Measurements from ENCODE around the gene ABCC1.

ABCC1 gene

DNA sequence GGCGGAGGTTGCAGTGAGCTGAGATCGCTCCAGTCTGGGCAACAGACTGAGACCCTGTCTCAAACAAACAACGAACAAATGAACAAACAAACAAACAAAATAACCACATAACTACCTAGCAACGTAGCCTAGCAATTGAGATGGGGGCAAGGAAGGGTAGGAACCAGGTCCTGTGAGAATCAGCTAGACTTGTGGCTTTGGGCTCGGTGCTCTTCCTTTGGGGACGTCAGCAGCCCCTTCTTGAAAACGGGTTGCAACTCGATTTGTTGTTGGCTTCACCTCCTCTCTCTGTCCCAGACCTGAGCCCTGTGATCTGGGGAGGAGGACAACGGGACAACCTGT lies 72.2 kb downstream of the ABCC1 start:
- no peak for DNase-seq (ENCODE audit: low read depth in 2 of 2)

DNA sequence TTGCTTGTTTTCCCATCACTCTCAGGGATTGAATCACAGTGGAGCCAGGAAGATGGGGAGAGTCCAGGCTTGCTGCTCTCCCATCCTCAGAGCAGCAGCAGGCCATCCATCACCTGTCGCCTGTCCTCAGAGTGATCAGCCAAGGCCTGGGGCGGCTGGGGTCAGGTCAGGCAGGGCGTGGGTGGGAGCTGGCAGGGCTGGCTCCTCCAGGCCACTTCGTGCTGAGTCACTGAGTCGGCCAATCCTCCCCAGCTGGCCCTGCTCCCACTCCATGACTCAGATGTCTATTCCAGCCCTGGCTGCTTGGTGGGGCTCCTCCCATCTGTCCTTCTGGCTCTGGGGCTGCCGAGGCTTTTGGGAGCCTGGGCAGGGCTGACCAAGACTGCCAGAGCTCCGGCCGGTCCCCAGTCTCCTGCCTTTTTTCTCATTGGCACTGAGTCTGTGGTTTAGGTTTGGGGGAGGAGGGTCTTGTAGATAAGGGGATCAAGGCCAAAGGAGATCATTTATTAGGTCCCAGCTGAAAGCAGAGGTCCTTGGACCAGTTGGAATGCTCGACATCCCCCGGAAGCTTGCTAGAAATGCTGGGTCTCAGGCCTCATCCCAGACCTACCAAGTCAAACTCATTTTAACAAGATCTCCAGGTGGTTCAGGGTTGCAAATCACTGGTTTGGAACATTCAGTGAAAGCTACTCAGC lies 72.7 kb downstream of the ABCC1 start:
- DNase-seq (ENCODE audit: low read depth in 2 of 2), result peak; percentile 69 to 77

DNA sequence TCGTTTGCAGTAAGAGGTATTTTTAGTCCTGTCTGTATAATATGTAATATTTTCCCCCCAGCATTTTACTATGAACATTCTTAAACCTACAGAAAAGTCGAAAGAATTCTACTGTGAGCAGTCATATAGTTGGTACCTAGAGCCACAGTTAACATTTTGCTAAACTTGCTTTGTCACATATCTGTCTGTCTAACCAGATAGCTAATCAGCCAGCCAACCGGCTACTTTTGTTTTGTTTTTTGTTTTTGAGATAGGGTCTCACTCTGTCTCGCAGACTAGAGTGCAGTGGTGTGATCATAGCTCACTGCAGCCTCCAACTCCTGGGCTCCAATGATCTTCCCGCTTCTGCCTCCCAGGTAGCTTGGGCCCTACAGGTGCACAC lies 73.3 kb downstream of the ABCC1 start:
- DNase-seq (ENCODE audit: low read depth in 2 of 2), result no peak

DNA sequence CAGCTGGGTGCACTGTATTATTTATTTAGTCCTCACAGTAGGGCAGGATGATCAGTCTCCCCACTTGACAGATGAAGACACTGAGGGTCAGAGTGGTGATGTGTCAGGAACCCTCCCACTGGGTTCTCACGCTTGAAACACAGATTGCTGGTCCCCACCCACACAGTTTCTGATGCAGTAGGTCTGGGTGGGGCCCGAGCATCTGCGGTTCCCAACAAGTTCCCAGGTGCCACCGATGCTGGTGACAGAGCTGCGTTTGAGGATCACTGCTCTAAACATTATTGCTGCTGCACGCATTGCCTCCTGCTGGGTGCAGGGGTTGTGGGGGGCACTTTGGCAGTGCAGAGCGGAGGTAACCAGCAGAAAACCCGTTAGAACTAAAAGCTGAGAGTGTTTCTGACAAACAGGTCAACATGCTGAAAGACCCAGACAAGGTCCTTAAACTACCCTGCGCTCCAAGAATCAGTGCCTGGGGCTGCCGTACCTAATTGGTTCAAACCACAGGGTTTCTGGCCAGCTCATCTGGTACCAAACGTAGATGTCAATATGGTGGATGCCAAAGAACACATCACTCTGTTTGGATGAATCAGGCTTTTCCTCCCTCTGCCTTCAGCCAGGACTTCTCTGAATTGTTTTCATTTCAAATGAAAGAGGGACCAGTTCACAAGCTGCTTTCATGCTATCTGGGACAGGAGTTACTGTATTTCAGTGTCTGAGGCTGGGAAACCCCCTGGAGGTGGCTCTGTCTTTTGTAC lies 76.0 kb downstream of the ABCC1 start:
- peak in 1 of 2 experiments; percentile 29 for DNase-seq (ENCODE audit: low read depth in 2 of 2)

DNA sequence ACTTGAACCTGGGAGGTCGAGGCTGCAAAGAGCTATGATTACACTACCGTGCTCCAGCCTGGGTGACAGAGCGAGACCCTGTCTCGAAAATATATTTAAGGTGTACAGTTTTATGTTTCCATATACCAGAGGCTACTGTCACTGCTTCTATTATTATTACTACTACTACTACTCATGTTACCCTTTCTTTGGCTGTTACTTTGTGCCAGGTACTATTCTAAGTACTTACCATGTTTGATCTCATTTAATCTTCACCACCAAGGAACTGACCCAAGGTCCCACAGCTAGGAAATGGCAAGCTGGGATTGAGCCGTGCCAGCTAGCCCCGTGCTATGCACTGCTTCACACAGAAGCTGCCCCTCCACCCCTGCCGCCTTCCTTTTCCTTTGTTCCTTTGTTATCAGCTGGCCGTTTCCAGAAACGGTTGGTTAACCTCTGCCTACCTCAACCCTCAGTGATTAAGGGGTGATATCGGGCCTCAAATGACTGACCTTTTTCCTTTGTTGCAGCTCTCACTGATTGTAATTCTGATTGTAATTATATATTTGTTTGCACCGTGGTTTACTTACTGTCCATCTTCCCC lies 78.4 kb downstream of the ABCC1 start:
- DNase-seq (ENCODE audit: low read depth in 2 of 2), result no peak

DNA sequence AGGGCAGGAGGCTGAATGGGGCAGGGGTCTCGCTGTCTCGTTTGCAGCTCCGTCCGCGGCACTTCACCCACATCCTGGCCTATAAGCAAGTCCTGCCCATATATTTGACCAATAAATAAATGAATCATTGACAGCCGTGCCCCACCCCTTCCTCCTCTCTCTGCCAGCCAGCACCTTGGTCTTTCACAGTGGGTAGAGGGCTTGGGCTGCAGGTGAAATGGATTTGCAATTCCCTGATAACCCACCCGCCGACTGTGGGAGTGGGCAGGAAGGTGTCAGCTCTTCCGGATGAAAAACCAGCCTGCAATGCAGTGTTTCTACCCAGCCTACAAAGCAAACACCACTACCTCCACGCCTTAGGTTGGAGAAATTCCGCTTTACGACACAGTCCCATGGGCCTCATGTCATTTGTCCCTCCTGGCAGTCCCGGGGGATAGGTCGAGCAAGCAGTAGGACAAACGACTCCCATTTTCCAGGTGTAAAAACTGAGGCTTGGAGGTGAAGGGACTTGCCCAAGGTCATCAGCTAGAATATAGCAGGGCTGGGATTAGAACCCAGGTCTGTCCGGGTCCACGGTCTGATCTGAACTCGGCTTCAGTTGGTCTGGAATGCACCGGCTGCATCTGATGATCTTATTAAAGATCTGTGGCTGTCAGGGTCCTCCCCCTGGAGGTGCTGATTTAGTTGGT lies 79.0 kb downstream of the ABCC1 start:
- no peak for DNase-seq (ENCODE audit: low read depth in 2 of 2)

DNA sequence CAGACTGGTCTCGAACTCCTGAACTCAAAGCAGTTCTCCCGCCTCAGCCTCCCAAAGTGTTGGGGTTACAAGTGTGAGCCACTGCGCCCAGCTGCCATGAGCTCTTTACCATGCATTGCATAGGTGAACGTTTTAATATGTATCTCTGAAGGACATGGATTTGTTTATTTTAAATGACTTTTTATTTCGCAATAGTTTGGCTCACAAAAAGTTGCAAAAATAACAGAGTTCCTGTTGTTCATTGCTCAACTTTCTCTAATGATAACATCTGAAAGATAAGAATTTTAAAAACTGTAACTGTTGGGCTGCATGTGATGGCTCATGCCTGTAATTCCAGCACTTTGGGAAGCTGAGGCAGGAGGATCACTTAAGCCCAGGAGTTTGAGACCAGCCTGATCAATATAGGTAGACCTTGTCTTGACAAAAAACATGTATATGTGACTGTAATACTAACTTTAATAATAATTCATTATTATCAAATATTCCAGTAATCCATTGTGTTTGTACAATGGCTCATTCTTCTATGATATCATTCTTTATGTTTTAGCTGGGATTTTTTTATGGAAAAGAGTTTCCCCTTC lies 80.1 kb downstream of the ABCC1 start:
- peak in 1 of 2 experiments; percentile 17 for DNase-seq (ENCODE audit: low read depth in 2 of 2)

DNA sequence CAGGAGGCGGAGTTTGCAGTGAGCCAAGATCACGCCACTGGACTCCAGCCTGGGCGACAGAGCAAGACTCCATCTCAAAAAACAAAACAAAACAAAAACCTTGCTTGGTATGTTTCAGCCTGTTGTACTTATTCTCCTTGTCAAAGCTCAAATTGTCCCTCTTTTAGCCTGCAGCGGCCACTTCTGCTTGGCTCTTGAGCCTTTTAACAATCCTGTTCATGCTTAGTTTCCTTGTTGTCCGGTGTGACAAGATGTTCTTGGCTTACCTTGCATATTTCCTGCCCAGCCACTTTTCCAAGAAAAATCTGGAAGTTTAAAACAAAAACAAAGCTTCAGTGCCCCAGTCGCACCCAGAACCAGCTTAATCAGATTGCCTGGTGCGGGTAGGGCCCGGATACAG lies 81.0 kb downstream of the ABCC1 start:
- DNase-seq (ENCODE audit: low read depth in 2 of 2), result no peak

DNA sequence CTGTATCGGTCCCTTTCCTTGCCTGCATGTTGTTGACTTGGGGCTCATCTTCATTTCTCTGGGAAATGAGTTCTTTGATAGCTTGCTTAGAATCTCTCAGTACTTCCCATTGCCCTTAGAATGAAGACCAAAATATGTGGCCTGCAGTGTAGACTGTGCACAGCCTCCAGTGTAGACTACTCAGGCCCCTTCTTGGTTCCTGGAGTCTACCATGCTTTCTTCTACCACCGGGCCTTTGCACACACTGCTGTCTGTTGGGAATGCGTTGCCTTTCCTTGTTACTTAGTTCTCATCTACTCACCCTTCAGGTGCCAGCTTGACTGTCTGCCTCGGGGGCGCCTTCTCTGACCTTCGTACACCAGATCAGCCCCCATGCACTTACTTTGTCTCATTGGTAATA lies 82.0 kb downstream of the ABCC1 start:
- no peak for DNase-seq (ENCODE audit: low read depth in 2 of 2)

DNA sequence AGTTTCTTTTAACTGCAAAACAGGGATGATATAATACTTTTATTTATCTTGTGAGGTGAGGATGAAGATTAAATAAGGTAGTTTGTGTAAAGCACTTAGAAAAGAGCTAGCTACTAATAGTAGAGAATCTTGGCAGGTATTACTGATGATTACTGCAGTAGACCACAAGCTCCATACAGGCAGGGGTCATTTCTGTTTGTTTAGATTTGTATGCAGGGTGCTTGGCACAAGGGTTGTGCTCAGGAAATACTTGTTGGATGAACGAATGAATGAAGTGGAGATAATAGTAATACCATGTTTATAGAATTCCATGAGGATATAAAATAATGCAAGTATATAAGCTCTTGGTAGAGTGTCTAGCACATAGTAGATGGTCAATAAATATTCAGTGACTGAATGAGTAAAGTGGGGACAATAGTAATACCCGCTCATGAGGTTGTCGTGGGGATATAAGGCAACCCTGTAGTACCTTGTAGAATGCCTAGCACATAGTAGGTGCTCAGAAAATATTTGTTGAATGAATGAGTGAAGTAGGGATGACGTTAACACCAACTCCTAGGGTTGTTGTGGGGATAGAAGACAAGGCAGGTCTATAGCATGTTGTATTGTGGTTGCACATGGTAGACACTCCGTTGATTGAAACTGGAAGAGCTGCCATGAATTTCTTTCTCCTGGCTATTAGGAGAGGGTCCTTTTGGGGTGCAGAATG lies 83.0 kb downstream of the ABCC1 start:
- DNase-seq (ENCODE audit: low read depth in 2 of 2), result no peak

DNA sequence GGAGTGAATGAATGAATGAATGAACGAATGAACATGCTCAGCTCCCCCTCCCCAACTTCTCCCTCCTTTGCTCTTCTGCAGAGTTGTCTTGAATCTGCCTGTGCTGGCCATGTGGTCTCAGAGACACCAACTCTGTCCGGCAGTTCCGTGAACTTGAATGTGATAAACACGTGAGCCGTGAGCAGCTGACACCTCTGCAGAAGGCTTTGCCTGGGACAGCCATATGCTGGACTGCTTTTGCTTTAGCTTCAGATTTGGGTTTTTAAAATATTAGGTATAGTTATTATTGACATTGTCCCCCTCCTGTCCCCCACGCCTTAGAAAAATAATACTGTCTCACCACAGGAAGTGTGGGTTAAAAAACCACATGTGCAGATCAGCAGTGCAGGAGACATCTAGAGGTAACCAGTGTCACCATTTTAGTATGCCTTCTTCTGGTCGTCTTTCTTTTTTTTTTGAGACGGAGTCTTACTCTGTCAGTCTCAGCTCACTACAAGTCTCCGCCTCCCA lies 83.8 kb downstream of the ABCC1 start:
- DNase-seq (ENCODE audit: low read depth in 2 of 2), result no peak

DNA sequence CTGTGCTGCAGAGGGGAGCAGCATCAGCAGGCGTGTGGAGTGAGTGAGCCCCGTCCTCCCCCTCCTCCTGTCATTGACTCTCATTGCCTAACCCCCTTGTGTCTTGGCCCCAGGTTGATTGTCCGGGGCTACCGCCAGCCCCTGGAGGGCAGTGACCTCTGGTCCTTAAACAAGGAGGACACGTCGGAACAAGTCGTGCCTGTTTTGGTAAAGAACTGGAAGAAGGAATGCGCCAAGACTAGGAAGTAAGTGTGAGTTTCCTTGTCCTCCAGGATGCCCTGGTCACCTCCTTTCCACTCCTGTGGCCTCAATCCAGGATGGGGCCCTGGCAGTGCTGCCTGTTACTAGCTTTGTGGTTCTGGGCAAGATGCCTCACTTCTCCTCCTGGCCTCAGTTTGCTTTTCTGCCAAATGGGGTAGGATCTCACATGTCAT lies 87.0 kb downstream of the ABCC1 start:
- no peak for DNase-seq (ENCODE audit: low read depth in 2 of 2)

DNA sequence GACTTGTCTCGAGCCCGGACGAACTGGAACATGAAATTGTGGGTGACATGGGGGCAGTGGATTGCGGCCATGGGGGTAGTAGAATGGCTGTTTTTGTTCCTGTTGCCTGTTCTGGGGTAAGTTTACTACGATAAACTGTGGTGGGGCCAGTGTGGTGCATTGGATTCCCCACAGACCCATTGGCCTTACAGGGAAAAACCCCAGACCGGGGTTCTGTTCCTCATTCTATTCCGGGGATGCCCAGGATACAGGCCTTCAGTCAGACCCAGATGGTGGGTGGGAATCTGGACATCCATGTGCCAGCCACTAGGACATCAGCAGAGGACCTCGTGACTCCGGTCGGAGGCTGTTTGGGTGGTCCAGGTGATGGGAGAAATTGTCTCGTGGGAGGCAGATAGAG lies 88.1 kb downstream of the ABCC1 start:
- DNase-seq (ENCODE audit: low read depth in 2 of 2), result no peak

DNA sequence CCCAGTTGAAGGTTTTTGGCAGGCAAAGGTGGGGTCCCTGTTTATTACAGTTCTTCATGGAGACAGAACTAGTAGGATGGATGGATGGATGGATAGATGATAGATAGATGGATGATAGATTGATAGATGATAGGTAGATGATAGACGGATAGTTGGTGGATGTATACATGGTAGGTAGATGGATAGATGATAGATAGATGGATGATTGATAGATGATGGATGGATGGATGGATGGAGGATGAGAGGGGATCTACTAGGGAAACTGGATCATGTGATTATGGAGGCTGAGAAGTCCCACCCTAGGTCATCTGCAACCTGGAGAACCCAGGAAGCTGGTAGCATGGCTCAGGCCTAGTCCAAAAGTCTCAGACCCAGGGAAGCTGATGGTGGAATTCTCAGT lies 88.6 kb downstream of the ABCC1 start:
- DNase-seq (ENCODE audit: low read depth in 2 of 2), result no peak

DNA sequence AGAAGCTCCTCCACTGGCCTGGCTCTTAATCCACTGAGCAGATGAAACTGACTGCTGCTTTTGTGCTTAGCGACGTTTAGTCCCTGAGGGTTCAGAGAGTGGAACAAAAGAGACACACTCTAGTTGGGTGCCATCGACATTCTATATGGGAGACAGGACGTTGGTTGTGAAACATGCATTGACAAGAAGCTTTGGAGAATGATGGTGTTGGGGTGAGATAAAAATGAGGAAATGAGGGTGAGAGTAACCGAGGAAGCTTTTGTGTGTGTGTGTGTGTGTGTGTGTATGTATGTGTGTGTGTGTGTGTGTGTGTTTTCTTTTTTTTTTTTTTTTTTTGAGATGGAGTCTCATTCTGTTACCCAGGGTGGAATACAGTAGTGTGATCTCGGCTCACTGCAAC lies 89.5 kb downstream of the ABCC1 start:
- DNase-seq (ENCODE audit: low read depth in 2 of 2), result no peak

DNA sequence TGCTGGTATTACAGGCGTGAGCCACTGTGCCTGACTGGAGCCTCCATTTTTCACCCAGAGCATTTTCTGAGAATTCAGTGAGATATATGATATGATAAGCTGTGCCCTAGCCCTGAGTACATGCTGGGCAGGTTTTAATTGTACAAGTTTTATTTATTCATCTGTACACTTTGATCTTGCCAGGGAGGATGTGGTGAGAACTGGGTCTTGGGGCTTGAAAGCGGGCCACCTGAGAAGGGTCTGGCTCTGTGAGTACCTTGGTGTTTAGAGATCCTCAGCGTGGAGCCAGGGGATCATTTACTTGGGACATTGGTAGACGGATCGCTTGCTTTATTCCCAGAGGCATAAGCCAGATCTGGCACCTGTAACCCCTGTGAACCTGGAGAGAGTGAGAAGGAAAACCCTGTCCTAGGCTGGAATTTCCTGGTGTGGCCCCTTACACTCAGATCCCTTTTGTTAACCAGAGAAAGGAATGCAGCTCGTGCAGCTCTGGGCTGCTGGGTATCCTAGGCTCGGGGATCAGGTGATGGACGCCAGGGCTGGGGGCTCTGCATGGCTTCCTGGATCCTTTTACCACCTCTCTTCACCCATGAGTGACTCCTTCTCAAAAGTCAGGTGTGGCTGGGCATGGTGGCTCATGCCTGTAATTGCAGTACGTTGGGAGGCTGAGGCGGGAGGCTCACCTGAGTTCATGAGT lies 91.9 kb downstream of the ABCC1 start:
- no peak for DNase-seq (ENCODE audit: low read depth in 2 of 2)

DNA sequence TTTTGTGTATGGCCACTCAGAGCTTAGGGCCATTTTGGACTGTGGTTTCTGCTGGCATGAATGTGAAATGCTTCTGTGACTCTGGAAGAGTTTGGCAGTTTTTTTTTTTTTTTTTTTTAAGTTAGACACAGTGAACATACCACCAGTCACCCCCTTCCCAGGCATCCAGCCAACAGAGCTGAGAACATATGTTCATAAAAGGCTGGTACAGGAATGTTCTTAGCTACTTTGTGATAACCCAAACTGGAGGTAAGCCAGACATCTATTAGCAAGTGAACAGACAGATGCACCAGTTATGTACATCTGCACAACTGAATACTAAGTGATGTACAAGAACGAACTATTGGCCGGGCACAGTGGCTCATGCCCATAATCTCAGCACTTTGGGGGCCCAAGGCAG lies 92.7 kb downstream of the ABCC1 start:
- DNase-seq (ENCODE audit: low read depth in 2 of 2), result peak; percentile 72 to 75

DNA sequence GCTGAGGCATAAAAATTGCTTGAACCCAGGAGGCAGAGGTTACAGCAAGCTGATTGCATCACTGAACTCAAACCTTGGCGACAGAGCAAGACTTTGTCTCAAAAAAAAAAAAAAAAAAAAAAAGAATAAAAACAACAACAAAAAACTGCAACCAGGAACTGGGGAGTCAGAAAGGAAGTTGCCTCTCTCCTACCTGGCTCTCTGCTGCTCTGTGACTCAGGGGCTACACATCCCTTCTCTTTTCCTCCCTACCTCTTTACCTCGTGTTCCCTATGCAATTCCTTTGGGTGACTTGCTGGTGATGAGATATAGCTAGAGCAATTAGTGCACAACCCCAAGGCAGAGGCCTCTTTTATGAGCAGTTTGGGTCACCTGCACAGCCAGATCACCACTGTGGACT lies 95.9 kb downstream of the ABCC1 start:
- DNase-seq (ENCODE audit: low read depth in 2 of 2), result no peak

DNA sequence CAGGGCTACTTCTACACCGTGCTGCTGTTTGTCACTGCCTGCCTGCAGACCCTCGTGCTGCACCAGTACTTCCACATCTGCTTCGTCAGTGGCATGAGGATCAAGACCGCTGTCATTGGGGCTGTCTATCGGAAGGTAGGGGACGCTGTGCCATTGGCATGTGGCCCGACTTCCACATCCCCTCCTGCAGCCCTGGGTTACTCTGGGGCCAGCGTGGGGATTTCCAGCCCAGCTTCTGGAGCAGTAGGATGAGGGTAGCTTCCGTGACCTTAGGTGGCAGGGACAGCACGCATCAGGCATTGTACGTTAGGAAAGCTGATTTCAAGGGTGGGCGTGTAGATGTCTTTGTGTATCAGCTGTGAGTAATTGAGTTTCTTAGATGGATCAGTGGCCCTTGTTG lies 96.5 kb downstream of the ABCC1 start:
- no peak for DNase-seq (ENCODE audit: low read depth in 2 of 2)

DNA sequence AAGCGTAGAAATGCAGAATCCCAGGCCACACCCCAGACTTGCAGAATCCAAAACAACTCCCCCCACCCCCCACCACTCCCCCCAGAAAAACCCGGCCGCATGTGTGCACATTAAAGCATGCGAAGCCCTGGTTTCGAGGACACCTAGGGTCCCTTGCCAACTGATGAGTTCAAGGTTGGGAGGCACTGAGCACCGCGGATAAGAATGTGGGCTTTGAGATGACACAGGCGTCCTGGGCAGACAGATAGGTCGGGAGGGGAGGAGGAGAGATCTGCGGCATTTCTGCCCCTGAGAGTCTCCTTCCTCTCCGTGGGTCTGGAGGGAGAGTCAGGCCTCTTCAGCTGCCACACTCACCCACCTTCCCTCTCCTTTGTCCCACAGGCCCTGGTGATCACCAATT lies 98.3 kb downstream of the ABCC1 start:
- no peak for DNase-seq (ENCODE audit: low read depth in 2 of 2)

Measured in fibroblast of skin of left biceps (primary cell).